Measurements from ENCODE around the gene POP4. TPM values are rescaled to one million over a fixed set of nuclear protein-coding genes. Genes with fewer than 3 reads are reported as not detected.
A peak's percentile ranks its signal among the peaks of the same experiment; 100 is the strongest.

The POP4 gene
- total and polyA plus RNA-seq, 2 donors from 2014 or later, result 60.5 to 87.9 TPM

GRCh38 chr19:29577649-29577963 lies 28.5 kb upstream of the POP4 start:
- Histone ChIP-seq H3K9me3 (ENCODE audit: control insufficient read depth in 2 of 3, insufficient read depth in 1 of 3, low read length in 3 of 3) (peaks cover 0 to 4% (median 0%) of the 10 kb centered on the region in 3 donors), H3K36me3 (ENCODE audit: control insufficient read depth in 2 of 3, insufficient read depth in 3 of 3, low read length in 3 of 3) (no peaks in the 10 kb centered on the region), H3K27ac (ENCODE audit: low read depth in 2 of 2, low read length in 2 of 2) (no peak overlapping the region), H3K4me3 (ENCODE audit: low read length in 3 of 3) (no peak overlapping the region), H3K27me3 (ENCODE audit: control insufficient read depth, insufficient read depth, low read length) (peaks cover 2% of the 10 kb centered on the region), H3K4me1 (ENCODE audit: control insufficient read depth in 2 of 3, insufficient read depth in 2 of 3, low read depth in 1 of 3, low read length in 3 of 3) (no peaks in the 10 kb centered on the region), H3K9ac (ENCODE audit: low read length in 3 of 3) (no peak overlapping the region)
- TF ChIP-seq CTCF (IDR thresholded peaks at IDR 0.05; ENCODE audit: borderline replicate concordance, extremely low read depth, insufficient read depth), result no peak
- peak in 1 of 5 donors; percentile 37 for DNase-seq
- FAIRE-seq, result no peak
- intact Hi-C loops (cut with DNase I), result no loop called here

GRCh38 chr19:29578349-29578748 lies 27.7 kb upstream of the POP4 start:
- TF ChIP-seq CTCF (IDR thresholded peaks at IDR 0.05; ENCODE audit: borderline replicate concordance, extremely low read depth, insufficient read depth), result no peak
- peaks cover 0 to 4% (median 0%) of the 10 kb centered on the region in 3 donors for H3K9me3 ChIP-seq (ENCODE audit: control insufficient read depth in 2 of 3, insufficient read depth in 1 of 3, low read length in 3 of 3)
- H3K4me1 ChIP-seq (ENCODE audit: control insufficient read depth in 2 of 3, insufficient read depth in 2 of 3, low read depth in 1 of 3, low read length in 3 of 3), result no peaks in the 10 kb centered on the region
- no peak overlapping the region for H3K27ac ChIP-seq (ENCODE audit: low read depth in 2 of 2, low read length in 2 of 2)
- intact Hi-C loops (cut with DNase I), result no loop called here
- H3K4me3 ChIP-seq (ENCODE audit: low read length in 3 of 3), result no peak overlapping the region
- no peaks in the 10 kb centered on the region for H3K27me3 ChIP-seq (ENCODE audit: control insufficient read depth, insufficient read depth, low read length)
- no peak overlapping the region for H3K9ac ChIP-seq (ENCODE audit: low read length in 3 of 3)
- DNase-seq (no peak), FAIRE-seq (no peak)
- H3K36me3 ChIP-seq (ENCODE audit: control insufficient read depth in 2 of 3, insufficient read depth in 3 of 3, low read length in 3 of 3), result no peaks in the 10 kb centered on the region

GRCh38 chr19:29579308-29579910 lies 26.7 kb upstream of the POP4 start:
- DNase-seq, result no peak
- no peak for TF ChIP-seq CTCF (IDR thresholded peaks at IDR 0.05; ENCODE audit: borderline replicate concordance, extremely low read depth, insufficient read depth)
- Histone ChIP-seq H3K4me1 (ENCODE audit: control insufficient read depth in 2 of 3, insufficient read depth in 2 of 3, low read depth in 1 of 3, low read length in 3 of 3) (no peaks in the 10 kb centered on the region), H3K36me3 (ENCODE audit: control insufficient read depth in 2 of 3, insufficient read depth in 3 of 3, low read length in 3 of 3) (no peaks in the 10 kb centered on the region), H3K27ac (ENCODE audit: low read depth in 2 of 2, low read length in 2 of 2) (no peak overlapping the region), H3K9me3 (ENCODE audit: control insufficient read depth in 2 of 3, insufficient read depth in 1 of 3, low read length in 3 of 3) (peaks cover 0 to 4% (median 0%) of the 10 kb centered on the region in 3 donors), H3K27me3 (ENCODE audit: control insufficient read depth, insufficient read depth, low read length) (no peaks in the 10 kb centered on the region), H3K9ac (ENCODE audit: low read length in 3 of 3) (no peak overlapping the region), H3K4me3 (ENCODE audit: low read length in 3 of 3) (no peak overlapping the region)
- intact Hi-C loops (cut with DNase I), result no loop called here
- FAIRE-seq, result no peak

GRCh38 chr19:29581398-29581797 lies 24.7 kb upstream of the POP4 start:
- Histone ChIP-seq H3K27me3 (ENCODE audit: control insufficient read depth, insufficient read depth, low read length) (no peaks in the 10 kb centered on the region), H3K9me3 (ENCODE audit: control insufficient read depth in 2 of 3, insufficient read depth in 1 of 3, low read length in 3 of 3) (peaks cover 0 to 4% (median 0%) of the 10 kb centered on the region in 3 donors), H3K4me3 (ENCODE audit: low read length in 3 of 3) (no peak overlapping the region), H3K36me3 (ENCODE audit: control insufficient read depth in 2 of 3, insufficient read depth in 3 of 3, low read length in 3 of 3) (no peaks in the 10 kb centered on the region), H3K27ac (ENCODE audit: low read depth in 2 of 2, low read length in 2 of 2) (no peak overlapping the region), H3K9ac (ENCODE audit: low read length in 3 of 3) (no peak overlapping the region), H3K4me1 (ENCODE audit: control insufficient read depth in 2 of 3, insufficient read depth in 2 of 3, low read depth in 1 of 3, low read length in 3 of 3) (no peaks in the 10 kb centered on the region)
- FAIRE-seq, result no peak
- no peak for TF ChIP-seq CTCF (IDR thresholded peaks at IDR 0.05; ENCODE audit: borderline replicate concordance, extremely low read depth, insufficient read depth)
- intact Hi-C loops (cut with DNase I), result no loop called here
- DNase-seq, result no peak

Data from kidney (tissue), 14 donors.